Body of pancreas (tissue), 4 donors: Measurements from ENCODE around the gene PNKP.
"Not testable (repeated sequence)": the region's sequence is repeated elsewhere in the genome, so short reads cannot be mapped to it uniquely, and the experiment has no call there.

Experiments used
- POLR2A ChIP-seq, 3 donors: fragments of 450-650 bp; IDR thresholded peaks; one replicate each; pipeline ENCODE4 v1.6.1; 2016; ENCODE audit warnings: antibody characterized with exemption in 3 of 3, mild to moderate bottlenecking in 2 of 3
- TF ChIP-seq, protein P1 (sequence below), 7 experiments: fragments of 450-650 bp in 4 of 7; fragments of 200-600 bp in 3 of 7; sonication (generic) in 3 of 7; IDR thresholded peaks; one replicate each; pipeline ENCODE4 v1.5.1; 2016 to 2019; ENCODE audit warnings: antibody characterized with exemption in 7 of 7

DNA sequence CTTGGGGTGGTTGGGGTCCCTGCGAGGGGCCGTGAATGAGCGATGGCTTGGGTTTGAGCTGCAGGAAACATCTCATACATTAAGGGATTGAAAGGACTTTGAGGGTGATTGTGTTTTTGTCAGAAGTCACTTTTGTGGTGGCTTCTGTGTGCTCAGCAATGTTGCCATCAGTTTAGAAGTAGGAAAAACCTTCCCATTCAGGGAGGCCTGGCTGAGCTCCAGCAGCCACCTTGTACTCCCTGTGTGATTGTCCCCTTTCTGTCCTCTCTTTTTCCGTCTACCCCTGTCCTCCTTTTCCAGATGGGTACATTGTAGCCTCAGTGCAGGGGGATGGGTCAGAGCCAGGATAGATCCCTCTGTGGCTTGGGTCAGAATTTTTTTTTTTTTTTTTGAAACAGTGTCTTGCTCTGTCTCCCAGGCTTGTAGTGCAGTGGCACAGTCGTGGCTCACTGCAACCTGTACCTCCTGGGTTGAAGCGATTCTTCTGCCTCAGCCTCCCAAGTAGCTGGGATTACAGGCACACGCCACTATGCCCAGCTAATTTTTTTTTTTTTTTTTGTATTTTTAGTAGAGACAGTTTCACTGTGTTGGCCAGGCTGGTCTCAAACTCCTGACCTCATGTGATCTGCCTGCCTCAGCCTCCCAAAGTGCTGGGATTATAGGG, 47.8 kb downstream of the PNKP start:
- not testable (repeated sequence) for TF ChIP-seq POLR2A (IDR thresholded peaks at IDR 0.05)
- TF ChIP-seq, protein P1, sequence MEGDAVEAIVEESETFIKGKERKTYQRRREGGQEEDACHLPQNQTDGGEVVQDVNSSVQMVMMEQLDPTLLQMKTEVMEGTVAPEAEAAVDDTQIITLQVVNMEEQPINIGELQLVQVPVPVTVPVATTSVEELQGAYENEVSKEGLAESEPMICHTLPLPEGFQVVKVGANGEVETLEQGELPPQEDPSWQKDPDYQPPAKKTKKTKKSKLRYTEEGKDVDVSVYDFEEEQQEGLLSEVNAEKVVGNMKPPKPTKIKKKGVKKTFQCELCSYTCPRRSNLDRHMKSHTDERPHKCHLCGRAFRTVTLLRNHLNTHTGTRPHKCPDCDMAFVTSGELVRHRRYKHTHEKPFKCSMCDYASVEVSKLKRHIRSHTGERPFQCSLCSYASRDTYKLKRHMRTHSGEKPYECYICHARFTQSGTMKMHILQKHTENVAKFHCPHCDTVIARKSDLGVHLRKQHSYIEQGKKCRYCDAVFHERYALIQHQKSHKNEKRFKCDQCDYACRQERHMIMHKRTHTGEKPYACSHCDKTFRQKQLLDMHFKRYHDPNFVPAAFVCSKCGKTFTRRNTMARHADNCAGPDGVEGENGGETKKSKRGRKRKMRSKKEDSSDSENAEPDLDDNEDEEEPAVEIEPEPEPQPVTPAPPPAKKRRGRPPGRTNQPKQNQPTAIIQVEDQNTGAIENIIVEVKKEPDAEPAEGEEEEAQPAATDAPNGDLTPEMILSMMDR (IDR thresholded peaks at IDR 0.05) = not testable (repeated sequence)
